T follicular helper cell (primary cell): Measurements from ENCODE around the gene MCRIP2.

Experiments
- DNase-seq: peaks from one replicate; pipeline ENCODE4 v3.0.0-alpha.2; 2020; ENCODE audit warnings: low read depth

Gene MCRIP2

DNA sequence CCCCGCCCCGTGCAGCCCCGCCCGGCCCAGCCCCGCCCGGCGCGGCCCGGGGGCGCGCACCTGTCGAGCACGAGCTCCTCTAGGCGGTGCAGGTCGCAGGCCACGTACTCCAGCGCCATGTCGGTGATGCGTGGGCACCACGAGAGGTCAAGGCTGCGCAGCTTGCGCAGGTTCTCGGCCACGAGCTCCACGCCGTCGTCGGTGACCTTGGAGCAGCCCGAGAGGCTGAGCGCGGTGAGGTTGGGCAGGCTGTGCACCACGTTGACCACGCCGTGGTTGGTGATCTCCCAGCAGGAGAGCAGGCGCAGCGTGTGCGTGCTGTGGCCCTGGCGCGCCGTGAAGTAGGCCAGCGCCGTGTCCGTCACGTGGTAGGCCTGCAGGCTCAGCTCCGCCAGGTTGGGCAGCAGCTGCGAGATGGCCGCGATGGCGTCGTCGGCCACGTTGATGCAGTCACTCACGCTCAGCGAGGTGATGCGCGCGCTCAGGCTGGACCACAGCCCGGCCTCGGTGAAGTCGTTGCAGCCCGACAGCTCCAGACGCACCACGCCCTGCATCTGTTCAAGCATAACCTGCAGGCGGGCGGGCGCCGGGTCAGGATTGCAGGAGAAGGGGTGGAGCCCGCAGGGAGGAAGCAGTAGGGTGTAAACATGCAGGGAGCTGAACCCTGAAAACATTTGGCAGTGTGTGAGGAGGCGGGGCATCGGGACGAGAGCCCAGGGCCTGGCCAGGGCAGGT, 53.9 kb downstream of the MCRIP2 start:
- peak; percentile 55 for DNase-seq
